GM18499 (cell line): ENCODE results near the gene HOXD4.

ENCODE experiments used
- ATAC-seq: cut with Tn5 transposase; IDR thresholded peaks from one replicate; pipeline ENCODE4 v1.9.1; 2021; ENCODE audit warnings: moderate number of reproducible peaks; ENCODE audit not compliant: insufficient read depth, unreplicated experiment

Gene HOXD4

GRCh38 chr2:176112375-176113302 is 38.7 kb upstream of the HOXD4 start:
- no peak for ATAC-seq

- no peak for ATAC-seq
Observed at GRCh38 chr2:176114120-176114929, 37.0 kb upstream of the HOXD4 start.

DNA sequence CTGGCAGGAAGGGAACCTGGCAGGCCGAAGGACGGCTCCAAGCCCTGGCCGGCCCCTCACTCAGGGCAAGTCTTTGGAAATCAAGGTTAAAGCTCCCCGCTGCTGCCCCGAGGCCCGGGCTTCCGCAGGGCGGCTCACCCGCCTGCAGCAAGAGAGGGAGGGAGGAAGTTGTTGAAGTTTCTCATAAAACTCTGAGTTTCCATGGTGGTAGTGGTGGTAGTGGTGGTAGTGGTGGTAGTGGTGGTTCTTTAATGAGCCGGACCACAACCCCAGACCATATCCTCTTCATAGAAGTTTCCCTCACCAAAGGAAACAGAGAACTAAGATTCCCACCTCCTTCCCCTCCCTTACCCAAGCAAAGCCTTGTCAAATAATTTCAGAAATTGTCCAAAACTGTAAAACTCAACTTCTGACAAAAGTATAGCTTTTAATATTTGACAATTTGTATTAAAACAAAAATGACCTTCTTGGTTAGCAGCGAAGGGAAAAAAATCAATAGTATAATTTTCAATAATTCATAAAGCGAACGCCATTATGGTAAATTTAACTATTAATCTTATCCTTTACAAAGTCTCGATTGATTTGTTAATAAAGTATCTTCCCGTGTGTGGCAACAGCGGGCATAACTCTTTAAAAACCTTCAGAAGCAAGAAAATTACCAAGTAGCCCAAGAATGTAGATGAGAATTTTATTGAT is 36.3 kb upstream of the HOXD4 start:
- ATAC-seq, result no peak

- ATAC-seq, result no peak
Observed at GRCh38 chr2:176115883-176116813, 35.2 kb upstream of the HOXD4 start, which contains the start of gene HOXD10. Gene HOXD10, plus strand, starts transcription at chr2:176116778. Its CDS starts 56 bp downstream, at chr2:176116834.

GRCh38 chr2:176117162-176117822 is 34.1 kb upstream of the HOXD4 start:
- ATAC-seq, result no peak

GRCh38 chr2:176117823-176118371 is 33.5 kb upstream of the HOXD4 start:
- ATAC-seq, result no peak

DNA sequence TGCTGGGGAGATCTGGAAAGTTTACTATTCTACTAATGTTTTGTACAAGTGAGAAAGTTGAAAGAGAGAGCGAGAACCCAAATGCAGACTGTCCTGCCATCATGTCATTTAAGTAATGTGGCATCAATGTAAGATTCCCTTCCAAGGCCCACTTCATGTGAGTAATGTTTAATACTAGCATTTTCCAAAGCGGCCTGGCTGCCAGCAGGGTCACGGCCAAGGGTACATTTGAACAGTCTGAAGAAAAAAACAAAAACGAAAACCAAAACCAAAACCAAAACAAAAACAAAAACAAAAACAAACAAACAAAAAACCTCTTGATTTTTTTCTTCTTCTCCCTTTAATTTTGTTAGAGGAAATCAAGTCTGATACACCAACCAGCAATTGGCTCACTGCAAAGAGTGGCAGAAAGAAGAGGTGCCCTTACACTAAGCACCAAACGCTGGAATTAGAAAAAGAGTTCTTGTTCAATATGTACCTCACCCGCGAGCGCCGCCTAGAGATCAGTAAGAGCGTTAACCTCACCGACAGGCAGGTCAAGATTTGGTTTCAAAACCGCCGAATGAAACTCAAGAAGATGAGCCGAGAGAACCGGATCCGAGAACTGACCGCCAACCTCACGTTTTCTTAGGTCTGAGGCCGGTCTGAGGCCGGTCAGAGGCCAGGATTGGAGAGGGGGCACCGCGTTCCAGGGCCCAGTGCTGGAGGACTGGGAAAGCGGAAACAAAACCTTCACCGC is 32.6 kb upstream of the HOXD4 start:
- no peak for ATAC-seq

DNA sequence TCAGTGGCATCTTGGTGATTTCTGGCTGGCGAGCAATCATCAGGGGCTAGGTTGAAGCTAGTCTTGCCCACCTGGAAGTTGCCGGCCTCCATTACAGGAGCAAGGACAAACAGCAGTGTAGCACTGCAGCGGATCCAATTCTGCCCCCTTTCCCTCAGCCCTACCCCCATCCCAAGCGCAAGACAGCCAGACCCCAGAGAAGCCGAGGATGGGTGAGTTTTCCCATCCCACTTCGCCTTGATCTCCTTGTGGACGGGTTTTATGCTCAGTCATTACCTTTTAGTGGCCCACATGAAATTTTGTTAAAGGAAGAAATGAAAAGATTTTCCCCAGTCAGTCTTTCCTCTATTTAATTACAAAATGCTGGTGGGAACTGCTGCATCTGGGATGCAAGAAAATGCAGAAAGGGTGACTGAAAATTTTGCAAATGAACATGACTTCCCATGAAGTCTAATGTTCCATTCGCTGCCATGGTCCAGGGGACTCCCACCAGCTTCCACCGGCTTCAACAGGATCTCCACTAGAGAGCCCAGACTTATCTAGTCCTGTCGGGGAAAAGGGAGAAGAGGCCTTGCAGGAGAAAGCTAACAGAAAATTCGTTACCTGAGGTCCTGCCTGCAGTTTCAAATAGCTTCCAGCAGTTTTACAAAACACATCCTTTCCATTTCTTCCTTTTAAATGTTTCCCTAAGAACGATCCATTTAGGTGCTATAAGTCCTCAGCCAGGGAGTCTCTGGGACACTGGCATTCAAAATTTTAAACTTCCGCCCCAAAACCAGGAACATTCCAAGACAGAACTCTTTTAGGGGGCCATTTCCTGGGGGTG is 30.8 kb upstream of the HOXD4 start:
- no peak for ATAC-seq

- ATAC-seq, result no peak
Observed at GRCh38 chr2:176121190-176122051, 29.9 kb upstream of the HOXD4 start.

DNA sequence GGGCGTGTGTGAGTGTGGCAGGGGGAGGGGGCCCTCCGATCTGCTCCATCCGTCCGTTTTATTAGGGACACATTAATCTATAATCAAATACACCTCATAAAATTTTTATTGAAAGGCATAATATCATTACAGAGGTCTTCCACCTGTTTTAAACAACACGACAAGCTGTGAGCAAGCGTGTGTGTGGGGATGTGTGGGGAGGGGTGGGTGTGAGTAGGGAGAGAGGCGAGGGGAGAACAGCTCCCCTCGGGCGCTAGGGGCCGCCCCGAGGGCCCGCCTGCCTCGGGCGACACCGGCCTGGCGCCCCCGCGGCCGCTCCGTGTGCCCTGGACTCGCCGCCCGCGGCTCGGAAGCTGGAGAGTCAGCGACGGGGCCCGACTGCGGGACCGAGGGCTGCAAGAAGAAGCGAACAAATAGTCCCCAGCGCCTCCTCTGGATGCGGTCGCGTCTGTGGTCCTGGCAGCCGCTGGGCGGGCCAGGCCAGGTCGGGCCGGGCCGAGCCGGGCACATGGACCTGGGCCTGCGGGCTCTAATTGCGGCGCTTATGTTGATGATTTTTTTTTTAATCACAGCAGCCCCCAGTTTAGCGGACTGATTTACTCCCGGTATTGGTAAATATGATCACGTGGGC is 29.2 kb upstream of the HOXD4 start:
- no peak for ATAC-seq

GRCh38 chr2:176122683-176123410 is 28.5 kb upstream of the HOXD4 start, which contains the start of gene HOXD9:
Gene HOXD9, plus strand, starts transcription at chr2:176122719. Its CDS starts 50 bp downstream, at chr2:176122769.
- no peak for ATAC-seq

- no peak for ATAC-seq
Observed at GRCh38 chr2:176123411-176124109, 27.8 kb upstream of the HOXD4 start.

- ATAC-seq, result no peak
Observed at GRCh38 chr2:176124110-176124946, 27.0 kb upstream of the HOXD4 start.
